Adrenal gland (tissue), 12 donors: ENCODE data around the gene NEO1. TPM values are rescaled to one million over a fixed set of nuclear protein-coding genes. Genes with fewer than 3 reads are reported as not detected.

ENCODE experiments used
- DNase-seq, 7 donors: peaks; one replicate each; pipeline ENCODE4 v3.0.0-alpha.2; 2019 to 2020
- H3K27ac ChIP-seq, 5 donors: fragments of 200-600 bp; sonication (generic) in 4 of 5; 1 replicate in 3 of 5; 2 replicates in 2 of 5; pipeline versions ENCODE4 v1.5.1 to v1.8.0; 2016 to 2020; ENCODE audit warnings: mild to moderate bottlenecking in 1 of 5
- H3K27me3 ChIP-seq: fragments of 200-600 bp; 2 replicates; pipeline ENCODE4 v1.8.0; 2021
- H3K36me3 ChIP-seq, 2 donors: fragments of 200-600 bp; replicated peaks in 1 of 2; 1 replicate in 1 of 2; 2 replicates in 1 of 2; pipeline versions ENCODE4 v1.5.1 to v1.8.0; 2018 to 2022
- H3K4me1 ChIP-seq, 2 donors: fragments of 200-600 bp; replicated peaks in 1 of 2; 1 replicate in 1 of 2; 2 replicates in 1 of 2; pipeline versions ENCODE4 v1.5.1 to v1.8.0; 2018 to 2021
- H3K4me3 ChIP-seq, 4 donors: fragments of 200-600 bp; sonication (generic) in 3 of 4; one replicate each; pipeline ENCODE4 v1.5.1; 2016 to 2018
- H3K9me3 ChIP-seq, 3 donors: fragments of 200-600 bp; sonication (generic) in 1 of 3; replicated peaks in 1 of 3; 1 replicate in 2 of 3; 2 replicates in 1 of 3; pipeline versions ENCODE4 v1.5.1 to v1.8.0; 2016 to 2021
- POLR2A ChIP-seq, 2 donors: fragments of 450-650 bp; IDR thresholded peaks; one replicate each; pipeline ENCODE4 v1.6.1; 2017; ENCODE audit warnings: antibody characterized with exemption in 2 of 2, mild to moderate bottlenecking in 2 of 2, moderate library complexity in 1 of 2
- WGBS, 4 donors: extraction: QIAGEN DNeasy Blood & Tissue Kit in 2 of 4; methylation state at CpG; one replicate each; pipeline versions ENCODE4 v1.1.5 to v1.1.7; 2013 to 2017; 5-methylcytosine and 5-hydroxymethylcytosine counted together
- intact Hi-C, 2 donors: fragments of 100-400 bp; cut with DNase I; formaldehyde crosslinking; loops; one replicate each; pipeline versions ENCODE4 v1.14.1 to v1.15.0; 2022 to 2023
- polyA plus RNA-seq, 3 donors: library from polyadenylated mRNA; stranded (reverse); fragments of 200-250 nt in 2 of 3; fragments of 350-450 nt in 1 of 3; fragmentation: Illumina TruSeq in 1 of 3; extraction: RNeasy Lipid Tissue Mini Kit (QIAGEN cat#74804) in 1 of 3; gene quantifications; one replicate each; pipeline ENCODE4 v1.2.3, GENCODE V29; 2013 to 2014
- total RNA-seq, 9 donors: library from RNA; depleted of rRNA in 4 of 9; stranded (reverse); fragments of >200 nt in 4 of 9; fragments of 120-200 nt in 1 of 9; fragmentation: NEBNext Ultra II Directional in 1 of 9; extraction: Animal tissue kit (Norgen Biotek cat#: 25700) in 1 of 9; gene quantifications; one replicate each; pipeline versions ENCODE4 v1.1.0 to v1.2.4, GENCODE V29; 2013 to 2023
- TF ChIP-seq, protein P1 (sequence below), 6 experiments: fragments of 450-650 bp in 4 of 6; fragments of 200-600 bp in 2 of 6; sonication (generic) in 1 of 6; IDR thresholded peaks; 1 replicate in 5 of 6; 2 replicates in 1 of 6; pipeline versions ENCODE4 v1.5.1 to v1.8.0; 2016 to 2021; ENCODE audit warnings: antibody characterized with exemption in 6 of 6, mild to moderate bottlenecking in 2 of 6, moderate library complexity in 1 of 6
- donor health status: healthy with polysubstance abuse.
- donor health status: Bipolar disorder and iron deficiency.
- donor health status: DM: yes; HTN: yes; CAD: no.
- donor health status: DM: no; HTN: no; CAD: no.
- donor health status: DM: no; HTN: no; CAD: no.
- donor health status: DM: yes; HTN: yes; CAD: no.

The NEO1 gene
- total and polyA plus RNA-seq, 12 donors, result 5.7 to 28.6 (median 17.1) TPM

- Histone ChIP-seq H3K4me3 (no peak overlapping the region), H3K27ac (no peak overlapping the region), H3K9me3 (no peaks in the 10 kb centered on the region), H3K4me1 (peaks cover 0 to 8% of the 10 kb centered on the region in 2 donors), H3K36me3 (no peaks in the 10 kb centered on the region), H3K27me3 (no peaks in the 10 kb centered on the region)
- WGBS, 4 donors, result 96 to 99% (median 97%) methylated on average over 3 of the region's 3 CpGs
- no peak for DNase-seq
- no peak for TF ChIP-seq POLR2A (IDR thresholded peaks at IDR 0.05)
- TF ChIP-seq, protein P1, sequence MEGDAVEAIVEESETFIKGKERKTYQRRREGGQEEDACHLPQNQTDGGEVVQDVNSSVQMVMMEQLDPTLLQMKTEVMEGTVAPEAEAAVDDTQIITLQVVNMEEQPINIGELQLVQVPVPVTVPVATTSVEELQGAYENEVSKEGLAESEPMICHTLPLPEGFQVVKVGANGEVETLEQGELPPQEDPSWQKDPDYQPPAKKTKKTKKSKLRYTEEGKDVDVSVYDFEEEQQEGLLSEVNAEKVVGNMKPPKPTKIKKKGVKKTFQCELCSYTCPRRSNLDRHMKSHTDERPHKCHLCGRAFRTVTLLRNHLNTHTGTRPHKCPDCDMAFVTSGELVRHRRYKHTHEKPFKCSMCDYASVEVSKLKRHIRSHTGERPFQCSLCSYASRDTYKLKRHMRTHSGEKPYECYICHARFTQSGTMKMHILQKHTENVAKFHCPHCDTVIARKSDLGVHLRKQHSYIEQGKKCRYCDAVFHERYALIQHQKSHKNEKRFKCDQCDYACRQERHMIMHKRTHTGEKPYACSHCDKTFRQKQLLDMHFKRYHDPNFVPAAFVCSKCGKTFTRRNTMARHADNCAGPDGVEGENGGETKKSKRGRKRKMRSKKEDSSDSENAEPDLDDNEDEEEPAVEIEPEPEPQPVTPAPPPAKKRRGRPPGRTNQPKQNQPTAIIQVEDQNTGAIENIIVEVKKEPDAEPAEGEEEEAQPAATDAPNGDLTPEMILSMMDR (IDR thresholded peaks at IDR 0.05), result no peak
- intact Hi-C loops, result no loop called here
These were observed 20.6 kb downstream of the NEO1 start for GRCh38 chr15:73072894-73073293.

DNA sequence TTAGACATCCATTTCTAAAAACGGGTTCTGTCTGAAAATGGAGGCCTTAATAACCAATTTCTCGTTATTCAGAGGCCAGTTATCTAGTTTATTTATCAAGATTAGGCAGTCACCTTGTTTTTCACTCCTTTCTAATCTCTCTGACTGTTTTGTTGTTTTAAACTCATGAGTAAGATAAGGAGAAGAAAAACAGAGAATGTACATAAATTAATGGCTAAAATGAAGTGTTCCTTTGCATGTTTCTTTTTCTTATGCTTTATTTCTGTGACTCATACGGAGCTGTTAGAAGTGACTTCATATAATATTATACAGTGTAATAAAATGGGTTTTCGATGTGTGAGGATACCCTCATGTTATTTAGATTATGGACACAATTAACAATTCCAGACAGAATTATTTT is 22.0 kb downstream of the NEO1 start:
- 42 to 54% (median 46%) methylated on average over 4 of the region's 4 CpGs for WGBS, 4 donors
- TF ChIP-seq, protein P1 (IDR thresholded peaks at IDR 0.05), result no peak
- no peak for TF ChIP-seq POLR2A (IDR thresholded peaks at IDR 0.05)
- no peak for DNase-seq
- Histone ChIP-seq H3K27ac (no peak overlapping the region), H3K4me3 (no peak overlapping the region), H3K27me3 (no peaks in the 10 kb centered on the region), H3K9me3 (no peaks in the 10 kb centered on the region), H3K4me1 (peaks cover 0 to 14% of the 10 kb centered on the region in 2 donors), H3K36me3 (no peaks in the 10 kb centered on the region)
- intact Hi-C loops, result no loop called here

DNA sequence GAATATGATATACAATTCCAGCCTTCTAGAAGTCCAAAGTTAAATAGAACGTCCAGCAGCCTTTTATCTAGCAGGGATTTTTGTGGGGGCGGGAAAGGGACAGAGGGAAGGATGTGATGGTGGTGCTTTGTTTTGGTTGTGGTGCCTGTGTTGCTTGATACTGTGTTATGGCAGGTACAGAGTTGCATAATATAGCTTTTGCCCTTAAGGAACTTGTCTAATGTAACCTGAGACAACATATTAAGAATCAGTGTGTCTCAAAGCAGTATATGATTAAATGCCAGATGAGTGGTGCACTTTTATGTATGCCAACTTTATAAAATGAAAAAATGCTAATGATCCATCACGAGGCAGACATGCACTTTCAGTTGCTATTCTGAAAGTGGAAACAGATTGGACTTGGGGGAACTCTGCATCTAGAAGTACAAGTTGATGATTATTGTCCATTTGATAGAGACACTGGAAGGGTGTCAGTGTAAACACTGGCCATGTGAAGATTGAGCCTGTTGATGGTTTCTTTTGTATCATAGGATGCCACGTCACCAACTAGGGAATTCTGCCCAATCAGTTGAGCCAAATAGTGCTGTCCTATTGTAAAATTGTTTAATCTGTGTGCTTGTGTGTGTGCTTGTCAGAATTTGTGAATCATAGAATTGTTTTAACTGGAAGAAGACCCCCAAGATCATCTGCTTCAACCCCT is 23.0 kb downstream of the NEO1 start:
- H3K4me3 ChIP-seq, result no peak overlapping the region
- H3K27ac ChIP-seq, result no peak overlapping the region
- DNase-seq, result no peak
- WGBS, 4 donors, result 62 to 77% (median 72%) methylated on average over 4 of the region's 4 CpGs
- peaks cover 0 to 14% of the 10 kb centered on the region in 2 donors for H3K4me1 ChIP-seq
- intact Hi-C loops, result no loop called here
- TF ChIP-seq POLR2A (IDR thresholded peaks at IDR 0.05), result no peak
- TF ChIP-seq, protein P1 (IDR thresholded peaks at IDR 0.05), result no peak
- no peaks in the 10 kb centered on the region for H3K27me3 ChIP-seq
- H3K9me3 ChIP-seq, result no peaks in the 10 kb centered on the region
- H3K36me3 ChIP-seq, result no peaks in the 10 kb centered on the region

GRCh38 chr15:73078291-73078690 is 26.0 kb downstream of the NEO1 start:
- 75 to 89% (median 83%) methylated on average over 4 of the region's 4 CpGs for WGBS, 4 donors
- H3K36me3 ChIP-seq, result no peaks in the 10 kb centered on the region
- DNase-seq, result no peak
- no peak for TF ChIP-seq POLR2A (IDR thresholded peaks at IDR 0.05)
- TF ChIP-seq, protein P1 (IDR thresholded peaks at IDR 0.05), result no peak
- no peaks in the 10 kb centered on the region for H3K27me3 ChIP-seq
- H3K27ac ChIP-seq, result no peak overlapping the region
- H3K4me1 ChIP-seq, result peaks cover 0 to 23% of the 10 kb centered on the region in 2 donors
- no peak overlapping the region for H3K4me3 ChIP-seq
- H3K9me3 ChIP-seq, result no peaks in the 10 kb centered on the region
- intact Hi-C loops, result no loop called here
